Tibial nerve (tissue), 3 donors: ENCODE measurements around the gene KIF1B.

Experiments
- POLR2A ChIP-seq, 2 donors: fragments of 450-650 bp; IDR thresholded peaks; one replicate each; pipeline ENCODE4 v1.6.1; 2017; ENCODE audit warnings: antibody characterized with exemption in 2 of 2, mild to moderate bottlenecking in 2 of 2, moderate library complexity in 2 of 2
- TF ChIP-seq, protein P1 (sequence below), 5 experiments: fragments of 200-600 bp in 3 of 5; fragments of 450-650 bp in 2 of 5; sonication (generic) in 3 of 5; IDR thresholded peaks; one replicate each; pipeline ENCODE4 v1.5.1; 2016 to 2019; ENCODE audit warnings: antibody characterized with exemption in 5 of 5, mild to moderate bottlenecking in 3 of 5, moderate library complexity in 2 of 5

DNA sequence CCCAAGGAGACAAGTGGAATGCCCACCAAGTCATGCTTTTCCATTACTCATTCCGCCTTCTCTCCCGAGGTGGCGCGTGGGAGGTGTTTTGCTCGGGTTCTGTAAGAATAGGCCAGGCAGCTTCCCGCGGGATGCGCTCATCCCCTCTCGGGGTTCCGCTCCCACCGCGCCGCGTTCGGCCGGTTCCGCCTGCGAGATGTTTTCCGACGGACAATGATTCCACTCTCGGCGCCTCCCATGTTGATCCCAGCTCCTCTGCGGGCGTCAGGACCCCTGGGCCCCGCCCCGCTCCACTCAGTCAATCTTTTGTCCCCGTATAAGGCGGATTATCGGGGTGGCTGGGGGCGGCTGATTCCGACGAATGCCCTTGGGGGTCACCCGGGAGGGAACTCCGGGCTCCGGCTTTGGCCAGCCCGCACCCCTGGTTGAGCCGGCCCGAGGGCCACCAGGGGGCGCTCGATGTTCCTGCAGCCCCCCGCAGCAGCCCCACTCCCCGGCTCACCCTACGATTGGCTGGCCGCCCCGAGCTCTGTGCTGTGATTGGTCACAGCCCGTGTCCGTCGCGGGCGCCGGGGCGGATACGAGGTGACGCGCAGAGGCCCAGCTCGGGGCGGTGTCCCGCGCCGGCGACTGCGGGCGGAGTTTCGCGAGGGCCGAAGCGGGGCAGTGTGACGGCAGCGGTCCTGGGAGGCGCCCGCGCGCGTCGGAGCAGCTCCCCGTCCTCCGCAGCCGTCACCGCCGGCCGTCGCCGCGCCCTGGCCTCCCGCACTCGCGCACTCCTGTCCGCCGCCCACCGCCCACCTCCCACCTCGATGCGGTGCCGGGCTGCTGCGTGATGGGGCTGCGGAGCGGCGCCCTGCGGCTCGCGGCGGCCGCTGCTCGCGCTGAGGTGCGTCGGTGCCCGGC is at the start of gene KIF1B:
- TF ChIP-seq, protein P1, sequence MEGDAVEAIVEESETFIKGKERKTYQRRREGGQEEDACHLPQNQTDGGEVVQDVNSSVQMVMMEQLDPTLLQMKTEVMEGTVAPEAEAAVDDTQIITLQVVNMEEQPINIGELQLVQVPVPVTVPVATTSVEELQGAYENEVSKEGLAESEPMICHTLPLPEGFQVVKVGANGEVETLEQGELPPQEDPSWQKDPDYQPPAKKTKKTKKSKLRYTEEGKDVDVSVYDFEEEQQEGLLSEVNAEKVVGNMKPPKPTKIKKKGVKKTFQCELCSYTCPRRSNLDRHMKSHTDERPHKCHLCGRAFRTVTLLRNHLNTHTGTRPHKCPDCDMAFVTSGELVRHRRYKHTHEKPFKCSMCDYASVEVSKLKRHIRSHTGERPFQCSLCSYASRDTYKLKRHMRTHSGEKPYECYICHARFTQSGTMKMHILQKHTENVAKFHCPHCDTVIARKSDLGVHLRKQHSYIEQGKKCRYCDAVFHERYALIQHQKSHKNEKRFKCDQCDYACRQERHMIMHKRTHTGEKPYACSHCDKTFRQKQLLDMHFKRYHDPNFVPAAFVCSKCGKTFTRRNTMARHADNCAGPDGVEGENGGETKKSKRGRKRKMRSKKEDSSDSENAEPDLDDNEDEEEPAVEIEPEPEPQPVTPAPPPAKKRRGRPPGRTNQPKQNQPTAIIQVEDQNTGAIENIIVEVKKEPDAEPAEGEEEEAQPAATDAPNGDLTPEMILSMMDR (IDR thresholded peaks at IDR 0.05) = peak; percentile 97 to 100 (median 99)
- peak; percentile 96 to 99 for TF ChIP-seq POLR2A (IDR thresholded peaks at IDR 0.05)
